Gastroesophageal sphincter (tissue), 4 donors: ENCODE measurements around the gene SNX25. TPM values are rescaled to one million over a fixed set of nuclear protein-coding genes. Genes with fewer than 3 reads are reported as not detected.

ENCODE experiments used
- ATAC-seq: fragments of 150-250 bp; one replicate; pipeline ENCODE4 v1.9.1; 2016; ENCODE audit warnings: mild to moderate bottlenecking, moderate library complexity
- H3K27ac ChIP-seq, 4 donors: fragments of 200-600 bp; sonication (generic) in 3 of 4; 1 replicate in 3 of 4; 2 replicates in 1 of 4; pipeline ENCODE4 v1.5.1; 2016 to 2019
- H3K27me3 ChIP-seq: fragments of 200-600 bp; sonication (generic); one replicate; pipeline ENCODE4 v1.5.1; 2019
- H3K36me3 ChIP-seq, 2 donors: fragments of 200-600 bp; sonication (generic); one replicate each; pipeline ENCODE4 v1.5.1; 2019; ENCODE audit warnings: control low read depth in 1 of 2
- H3K4me1 ChIP-seq, 3 donors: fragments of 200-600 bp; sonication (generic); 1 replicate in 2 of 3; 2 replicates in 1 of 3; pipeline ENCODE4 v1.5.1; 2016 to 2019; ENCODE audit warnings: control low read depth in 2 of 3
- H3K4me3 ChIP-seq, 2 donors: fragments of 200-600 bp; sonication (generic); one replicate each; pipeline ENCODE4 v1.5.1; 2019; ENCODE audit warnings: mild to moderate bottlenecking in 1 of 2, moderate library complexity in 1 of 2
- H3K9me3 ChIP-seq, 3 donors: fragments of 200-600 bp; sonication (generic); one replicate each; pipeline ENCODE4 v1.5.1; 2017 to 2019; ENCODE audit warnings: control low read depth in 2 of 3
- EP300 ChIP-seq: sonication (generic); formaldehyde crosslinking; IDR thresholded peaks from one replicate; pipeline ENCODE4 v1.6.1; 2017; ENCODE audit warnings: antibody characterized with exemption, mild to moderate bottlenecking
- POLR2A ChIP-seq, 2 donors: fragments of 450-650 bp; IDR thresholded peaks; one replicate each; pipeline ENCODE4 v1.6.1; 2017; ENCODE audit warnings: antibody characterized with exemption in 2 of 2, mild to moderate bottlenecking in 2 of 2, moderate library complexity in 1 of 2
- POLR2AphosphoS5 ChIP-seq: sonication (generic); formaldehyde crosslinking; IDR thresholded peaks from one replicate; pipeline ENCODE4 v1.6.1; 2017; ENCODE audit warnings: antibody characterized with exemption
- WGBS, 2 donors: methylation state at CpG; one replicate each; pipeline ENCODE4 v1.1.5; 2018; ENCODE audit warnings: low coverage in 1 of 2; 5-methylcytosine and 5-hydroxymethylcytosine counted together
- total RNA-seq, 4 donors: library from RNA; depleted of rRNA; stranded (reverse); fragments of >200 nt; gene quantifications; one replicate each; pipeline ENCODE4 v1.1.0, GENCODE V29; 2016
- TF ChIP-seq, protein P1 (sequence below), 4 experiments: fragments of 200-600 bp in 2 of 4; fragments of 450-650 bp in 2 of 4; sonication (generic) in 1 of 4; IDR thresholded peaks; one replicate each; pipeline ENCODE4 v1.5.1; 2017 to 2019; ENCODE audit warnings: antibody characterized with exemption in 4 of 4, mild to moderate bottlenecking in 2 of 4, moderate library complexity in 2 of 4

Gene SNX25
- total RNA-seq, 4 donors from 2014 or later = 17.9 to 30.5 (median 24.9) TPM

DNA sequence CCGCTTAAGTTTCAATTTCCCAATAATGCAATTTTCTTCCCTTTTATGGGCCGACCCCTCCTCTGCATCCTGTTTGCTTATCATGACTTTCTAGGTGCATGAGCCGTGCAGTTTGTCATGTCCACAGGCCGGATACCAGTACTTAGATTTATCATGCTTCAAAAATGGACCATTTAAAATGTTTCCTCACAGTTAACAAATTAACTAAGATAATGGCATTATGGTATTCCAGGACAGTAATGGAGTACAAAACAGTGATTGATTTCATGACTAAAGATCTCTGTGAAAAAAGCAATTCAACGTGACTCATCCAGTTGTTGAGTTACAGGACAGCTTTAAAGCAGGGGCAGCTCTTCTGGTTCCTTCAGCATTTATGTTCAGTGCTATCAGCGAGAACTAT is 23.0 kb downstream of the SNX25 start:
- Histone ChIP-seq H3K27ac (no peak overlapping the region), H3K9me3 (no peaks in the 10 kb centered on the region), H3K36me3 (no peaks in the 10 kb centered on the region), H3K4me1 (peaks cover 0 to 33% (median 6%) of the 10 kb centered on the region in 3 donors), H3K27me3 (no peaks in the 10 kb centered on the region), H3K4me3 (no peak overlapping the region)
- 88 to 92% methylated on average over 4 to 6 of the region's 6 CpGs for WGBS, 2 donors
- no peak for TF ChIP-seq POLR2AphosphoS5
- TF ChIP-seq, protein P1, sequence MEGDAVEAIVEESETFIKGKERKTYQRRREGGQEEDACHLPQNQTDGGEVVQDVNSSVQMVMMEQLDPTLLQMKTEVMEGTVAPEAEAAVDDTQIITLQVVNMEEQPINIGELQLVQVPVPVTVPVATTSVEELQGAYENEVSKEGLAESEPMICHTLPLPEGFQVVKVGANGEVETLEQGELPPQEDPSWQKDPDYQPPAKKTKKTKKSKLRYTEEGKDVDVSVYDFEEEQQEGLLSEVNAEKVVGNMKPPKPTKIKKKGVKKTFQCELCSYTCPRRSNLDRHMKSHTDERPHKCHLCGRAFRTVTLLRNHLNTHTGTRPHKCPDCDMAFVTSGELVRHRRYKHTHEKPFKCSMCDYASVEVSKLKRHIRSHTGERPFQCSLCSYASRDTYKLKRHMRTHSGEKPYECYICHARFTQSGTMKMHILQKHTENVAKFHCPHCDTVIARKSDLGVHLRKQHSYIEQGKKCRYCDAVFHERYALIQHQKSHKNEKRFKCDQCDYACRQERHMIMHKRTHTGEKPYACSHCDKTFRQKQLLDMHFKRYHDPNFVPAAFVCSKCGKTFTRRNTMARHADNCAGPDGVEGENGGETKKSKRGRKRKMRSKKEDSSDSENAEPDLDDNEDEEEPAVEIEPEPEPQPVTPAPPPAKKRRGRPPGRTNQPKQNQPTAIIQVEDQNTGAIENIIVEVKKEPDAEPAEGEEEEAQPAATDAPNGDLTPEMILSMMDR (IDR thresholded peaks at IDR 0.05) = no peak
- TF ChIP-seq POLR2A (IDR thresholded peaks at IDR 0.05) = no peak
- TF ChIP-seq EP300 = no peak
- no peak for ATAC-seq

DNA sequence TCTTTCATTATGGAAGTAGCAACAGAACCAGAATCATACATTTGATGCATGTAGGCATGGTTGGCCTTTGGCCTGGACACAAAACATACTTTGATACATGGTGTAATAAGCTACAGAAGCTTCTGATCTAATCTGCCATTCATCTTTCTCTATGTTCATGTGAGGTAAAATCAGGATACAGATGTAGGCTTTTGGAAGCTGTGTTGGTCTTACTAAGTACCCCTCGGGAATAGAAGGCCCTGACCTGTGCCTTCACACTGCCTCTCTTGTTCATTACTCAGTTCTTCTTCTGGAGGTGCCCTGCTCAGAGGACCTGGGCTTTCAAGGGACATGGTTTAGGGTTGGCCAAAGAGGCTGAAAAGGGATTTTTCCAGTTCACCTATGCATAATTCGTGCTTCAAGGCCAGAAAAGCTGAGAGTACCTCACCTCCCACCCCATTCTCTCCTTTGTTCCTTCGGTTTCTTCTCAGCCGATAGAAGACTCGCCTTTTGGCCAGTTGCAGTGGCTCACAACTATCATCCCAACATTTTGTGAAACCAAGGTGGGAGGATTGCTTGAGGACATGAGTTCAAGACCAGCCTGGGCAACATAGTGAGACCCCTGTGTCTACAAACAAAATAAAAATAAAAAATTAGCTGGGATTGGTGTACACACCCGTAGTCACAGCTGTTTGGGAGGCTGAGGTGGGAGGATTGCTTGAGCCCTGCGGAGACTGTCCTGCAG is 25.9 kb downstream of the SNX25 start:
- no peaks in the 10 kb centered on the region for H3K36me3 ChIP-seq
- TF ChIP-seq, protein P1 (IDR thresholded peaks at IDR 0.05) = no peak
- TF ChIP-seq POLR2A (IDR thresholded peaks at IDR 0.05) = no peak
- no peak for TF ChIP-seq POLR2AphosphoS5
- no peak for TF ChIP-seq EP300
- peaks cover 0 to 6% (median 0%) of the 10 kb centered on the region in 3 donors for H3K9me3 ChIP-seq
- H3K27me3 ChIP-seq = no peaks in the 10 kb centered on the region
- peaks cover 0 to 13% (median 2%) of the 10 kb centered on the region in 3 donors for H3K4me1 ChIP-seq
- no peak for ATAC-seq
- H3K4me3 ChIP-seq = no peak overlapping the region
- H3K27ac ChIP-seq = no peak overlapping the region
- 70 to 81% methylated on average over 6 to 7 of the region's 7 CpGs for WGBS, 2 donors

DNA sequence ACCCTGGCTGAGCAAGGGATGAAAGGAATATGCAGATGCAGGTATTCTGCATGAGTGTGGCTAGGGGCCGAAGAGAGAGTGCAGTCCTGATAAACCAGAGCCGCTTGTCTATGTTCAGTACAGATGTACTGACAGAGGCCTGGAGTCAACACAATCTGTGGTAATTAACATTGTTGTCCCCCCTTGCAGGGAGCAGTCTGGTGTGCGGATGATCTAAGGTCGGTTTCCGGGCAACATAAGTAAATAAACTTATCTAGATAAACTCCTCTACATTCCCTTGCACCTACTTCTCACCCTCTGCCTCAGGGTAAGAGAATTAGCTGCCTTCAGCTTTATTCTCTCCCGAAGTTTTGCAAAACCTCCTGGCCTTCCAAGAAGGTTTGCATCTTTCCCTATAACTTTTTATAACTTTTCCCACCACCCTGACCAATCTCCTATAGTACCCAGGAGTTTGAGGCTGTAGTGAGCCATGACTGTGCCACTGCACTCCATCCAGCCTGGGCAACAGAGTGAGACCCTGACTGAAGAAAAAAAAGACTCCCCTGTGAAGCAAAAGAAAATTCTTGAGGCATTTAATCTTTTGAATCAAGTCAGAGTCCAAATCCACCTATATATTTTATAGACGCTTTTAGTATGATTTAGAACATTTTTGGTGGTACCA is 26.6 kb downstream of the SNX25 start:
- no peak overlapping the region for H3K27ac ChIP-seq
- ATAC-seq = no peak
- no peaks in the 10 kb centered on the region for H3K27me3 ChIP-seq
- no peak overlapping the region for H3K4me3 ChIP-seq
- H3K9me3 ChIP-seq = peaks cover 0 to 6% (median 0%) of the 10 kb centered on the region in 3 donors
- no peak for TF ChIP-seq POLR2AphosphoS5
- TF ChIP-seq, protein P1 (IDR thresholded peaks at IDR 0.05) = no peak
- TF ChIP-seq POLR2A (IDR thresholded peaks at IDR 0.05) = no peak
- no peak for TF ChIP-seq EP300
- WGBS, 2 donors = 50 to 70% methylated on average over 6 to 7 of the region's 7 CpGs
- H3K4me1 ChIP-seq = peaks cover 0 to 13% (median 2%) of the 10 kb centered on the region in 3 donors
- H3K36me3 ChIP-seq = no peaks in the 10 kb centered on the region

DNA sequence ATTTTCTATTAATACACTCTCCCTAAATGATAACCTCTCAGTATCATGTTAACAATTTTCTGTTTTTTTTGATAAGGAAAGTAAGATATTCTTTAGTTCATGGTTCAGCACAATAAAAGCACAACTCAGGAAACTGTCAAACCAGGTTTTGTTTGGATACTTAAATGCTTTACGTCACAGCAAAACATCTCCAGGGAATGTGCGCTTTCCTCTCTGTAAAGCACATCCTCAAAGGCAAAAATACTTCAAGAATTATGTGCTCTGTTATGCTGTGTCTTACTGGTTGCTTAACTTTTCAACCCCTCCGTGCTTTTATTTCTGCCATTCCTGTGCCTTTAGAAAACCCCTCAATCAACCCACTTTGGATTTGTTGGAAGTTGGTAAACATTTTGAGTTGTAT is 27.8 kb downstream of the SNX25 start:
- Histone ChIP-seq H3K36me3 (no peaks in the 10 kb centered on the region), H3K4me3 (no peak overlapping the region), H3K27ac (no peak overlapping the region), H3K9me3 (peaks cover 0 to 6% (median 0%) of the 10 kb centered on the region in 3 donors), H3K27me3 (no peaks in the 10 kb centered on the region), H3K4me1 (peaks cover 0 to 13% (median 2%) of the 10 kb centered on the region in 3 donors)
- WGBS, 2 donors = 70 to 77% methylated on average over 3 of the region's 3 CpGs
- no peak for ATAC-seq
- TF ChIP-seq POLR2AphosphoS5 = no peak
- no peak for TF ChIP-seq EP300
- TF ChIP-seq, protein P1 (IDR thresholded peaks at IDR 0.05) = no peak
- TF ChIP-seq POLR2A (IDR thresholded peaks at IDR 0.05) = no peak

DNA sequence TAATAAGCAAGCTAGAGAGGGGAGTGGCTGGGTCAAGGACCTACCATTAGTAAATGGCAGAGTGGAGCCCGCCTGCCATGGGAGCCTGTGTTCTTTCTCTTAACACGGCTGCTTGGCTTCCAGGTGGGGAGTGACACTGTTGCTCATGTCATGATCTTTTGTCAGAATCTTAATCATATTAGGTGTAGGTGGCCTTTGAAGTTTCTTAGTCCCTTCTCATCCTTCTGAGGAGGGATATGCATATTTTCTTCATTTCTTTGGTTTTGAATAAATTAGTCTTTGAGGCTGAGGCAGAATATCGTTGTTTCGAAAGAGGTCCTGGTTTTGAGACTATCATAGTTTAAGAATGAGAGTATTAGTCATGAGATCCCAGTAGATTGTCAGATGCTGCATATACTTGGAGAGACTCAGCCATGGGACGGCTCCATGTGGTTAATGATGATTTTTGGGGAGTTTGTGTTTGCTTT is 28.9 kb downstream of the SNX25 start:
- no peak overlapping the region for H3K27ac ChIP-seq
- TF ChIP-seq, protein P1 (IDR thresholded peaks at IDR 0.05) = no peak
- TF ChIP-seq EP300 (no peak), POLR2A (IDR thresholded peaks at IDR 0.05) (no peak), POLR2AphosphoS5 (no peak)
- no peaks in the 10 kb centered on the region for H3K36me3 ChIP-seq
- ATAC-seq = no peak
- no peak overlapping the region for H3K4me3 ChIP-seq
- no peaks in the 10 kb centered on the region for H3K27me3 ChIP-seq
- H3K9me3 ChIP-seq = peaks cover 0 to 6% (median 0%) of the 10 kb centered on the region in 3 donors
- 93 to 98% methylated on average over 5 of the region's 5 CpGs for WGBS, 2 donors
- peaks cover 0 to 13% (median 6%) of the 10 kb centered on the region in 3 donors for H3K4me1 ChIP-seq
